Iris pigment epithelial cell (primary cell): ENCODE results near the gene STRA8.
"Not testable (repeated sequence)": the region's sequence is repeated elsewhere in the genome, so short reads cannot be mapped to it uniquely, and the experiment has no call there.

ENCODE experiments used
- DNase-seq: peaks from one replicate; pipeline ENCODE4 v3.0.0-alpha.2; 2011; ENCODE audit warnings: low read depth

Gene STRA8

GRCh38 chr7:135205850-135206249, 27.8 kb upstream of the STRA8 start:
- no peak for DNase-seq

GRCh38 chr7:135206941-135207391, 26.7 kb upstream of the STRA8 start:
- no peak for DNase-seq

GRCh38 chr7:135207406-135208101, 26.1 kb upstream of the STRA8 start:
- no peak for DNase-seq

- no peak for DNase-seq
Observed at GRCh38 chr7:135208102-135208793, 25.4 kb upstream of the STRA8 start.

- no peak for DNase-seq
Observed at GRCh38 chr7:135209225-135209834, 24.3 kb upstream of the STRA8 start.

GRCh38 chr7:135210888-135211178, 22.8 kb upstream of the STRA8 start:
- peak; percentile 31 for DNase-seq

- peak; percentile 89 for DNase-seq
Observed at GRCh38 chr7:135211179-135211945, 22.3 kb upstream of the STRA8 start, which contains the start of gene WDR91. TSS of gene WDR91 (minus strand) at chr7:135211526. CDS start at chr7:135211502, 24 bp downstream.

GRCh38 chr7:135211946-135212685, 21.5 kb upstream of the STRA8 start:
- DNase-seq: peak; percentile 27

GRCh38 chr7:135213831-135214230, 19.8 kb upstream of the STRA8 start:
- no peak for DNase-seq

GRCh38 chr7:135215180-135215579, 18.5 kb upstream of the STRA8 start:
- DNase-seq: no peak

- no peak for DNase-seq
Observed at GRCh38 chr7:135215698-135216097, 17.9 kb upstream of the STRA8 start.

GRCh38 chr7:135217645-135218509, 15.8 kb upstream of the STRA8 start:
- no peak for DNase-seq

GRCh38 chr7:135224027-135224426, 9.6 kb upstream of the STRA8 start:
- DNase-seq: no peak

- DNase-seq: no peak
Observed at GRCh38 chr7:135231686-135232085, 2.0 kb upstream of the STRA8 start.

GRCh38 chr7:135232087-135232486, 1.6 kb upstream of the STRA8 start:
- DNase-seq: no peak

GRCh38 chr7:135232720-135233119, 918 bp upstream of the STRA8 start:
- no peak for DNase-seq

- not testable (repeated sequence) for DNase-seq
Observed at GRCh38 chr7:135234095-135234494, 457 bp downstream of the STRA8 start.

- DNase-seq: no peak
Observed at GRCh38 chr7:135234727-135235126, 1.1 kb downstream of the STRA8 start.

- DNase-seq: no peak
Observed at GRCh38 chr7:135235841-135236240, 2.2 kb downstream of the STRA8 start.

GRCh38 chr7:135236727-135237126, 3.1 kb downstream of the STRA8 start:
- DNase-seq: no peak
